ENCODE data around the gene PSORS1C2. TPM values are rescaled to one million over a fixed set of nuclear protein-coding genes. Genes with fewer than 3 reads are reported as not detected.

The PSORS1C2 gene
- total RNA-seq, 2 experiments from 2014 or later = not detected

DNA sequence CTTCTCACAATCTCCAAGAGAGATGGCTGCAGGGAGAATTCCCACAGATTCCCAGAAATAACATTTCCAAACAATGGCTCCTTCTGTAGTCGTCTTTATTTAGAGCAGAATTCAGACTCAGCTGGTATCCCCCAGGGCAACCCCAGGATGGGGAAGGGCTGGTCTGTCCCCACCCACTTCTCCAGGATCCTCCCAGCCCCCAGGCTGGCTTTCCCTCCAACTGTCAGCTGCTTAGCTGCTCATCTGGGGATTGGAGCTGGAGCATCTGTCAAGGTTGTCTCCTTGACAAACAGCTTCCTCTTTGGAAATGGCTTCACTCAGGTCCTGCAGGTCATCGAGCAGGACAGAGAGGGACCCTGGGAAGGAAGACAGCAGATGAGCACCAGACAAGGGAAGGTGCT lies 3.5 kb upstream of the PSORS1C2 start:
- H3K27me3 Mint-ChIP-seq = no peaks in the 10 kb centered on the region
- no peaks in the 10 kb centered on the region for H3K9me3 ChIP-seq (ENCODE audit: control insufficient read depth in 1 of 2, insufficient read depth in 1 of 2, low read length in 2 of 2)
- DNase-seq = no peak
- H3K4me3 ChIP-seq (ENCODE audit: low read length) = no peak overlapping the region
- H3K27ac Mint-ChIP-seq = no peak overlapping the region
- peaks cover 5% of the 10 kb centered on the region for H3K4me1 Mint-ChIP-seq (ENCODE audit: low read depth)
- peaks cover 17% of the 10 kb centered on the region for H3K36me3 Mint-ChIP-seq (ENCODE audit: low read depth)
- H3K36me3 ChIP-seq (ENCODE audit: insufficient read depth, low read length) = peaks cover 12% of the 10 kb centered on the region
- no peak overlapping the region for H3K4me3 Mint-ChIP-seq
- intact Hi-C loops (cut with DNase I, micrococcal nuclease) = loop anchor here in 1 of 2 experiments (5.0 kb wide), 1 partner anchor 35 kb away; no protein-coding TSS in a partner anchor
- no peak for ATAC-seq (ENCODE audit: poor library complexity)
- ChIA-PET CTCF (no interaction called here), POLR2A (interaction anchor here (1.2 kb wide), 1 partner anchor 16 kb away, joined by 3 read pairs; the partner anchor contains the start of gene TCF19)
- H3K9me3 Mint-ChIP-seq = no peaks in the 10 kb centered on the region
- peaks cover 8% of the 10 kb centered on the region for H3K4me1 ChIP-seq (ENCODE audit: insufficient read depth, low read length)
- no peak overlapping the region for H3K27ac ChIP-seq (ENCODE audit: low read depth in 1 of 2, low read length in 2 of 2)
- no peaks in the 10 kb centered on the region for H3K27me3 ChIP-seq (ENCODE audit: control insufficient read depth in 1 of 2, insufficient read depth in 2 of 2, low read length in 2 of 2)
- TF ChIP-seq, protein P1, sequence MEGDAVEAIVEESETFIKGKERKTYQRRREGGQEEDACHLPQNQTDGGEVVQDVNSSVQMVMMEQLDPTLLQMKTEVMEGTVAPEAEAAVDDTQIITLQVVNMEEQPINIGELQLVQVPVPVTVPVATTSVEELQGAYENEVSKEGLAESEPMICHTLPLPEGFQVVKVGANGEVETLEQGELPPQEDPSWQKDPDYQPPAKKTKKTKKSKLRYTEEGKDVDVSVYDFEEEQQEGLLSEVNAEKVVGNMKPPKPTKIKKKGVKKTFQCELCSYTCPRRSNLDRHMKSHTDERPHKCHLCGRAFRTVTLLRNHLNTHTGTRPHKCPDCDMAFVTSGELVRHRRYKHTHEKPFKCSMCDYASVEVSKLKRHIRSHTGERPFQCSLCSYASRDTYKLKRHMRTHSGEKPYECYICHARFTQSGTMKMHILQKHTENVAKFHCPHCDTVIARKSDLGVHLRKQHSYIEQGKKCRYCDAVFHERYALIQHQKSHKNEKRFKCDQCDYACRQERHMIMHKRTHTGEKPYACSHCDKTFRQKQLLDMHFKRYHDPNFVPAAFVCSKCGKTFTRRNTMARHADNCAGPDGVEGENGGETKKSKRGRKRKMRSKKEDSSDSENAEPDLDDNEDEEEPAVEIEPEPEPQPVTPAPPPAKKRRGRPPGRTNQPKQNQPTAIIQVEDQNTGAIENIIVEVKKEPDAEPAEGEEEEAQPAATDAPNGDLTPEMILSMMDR (IDR thresholded peaks at IDR 0.05) = no peak

DNA sequence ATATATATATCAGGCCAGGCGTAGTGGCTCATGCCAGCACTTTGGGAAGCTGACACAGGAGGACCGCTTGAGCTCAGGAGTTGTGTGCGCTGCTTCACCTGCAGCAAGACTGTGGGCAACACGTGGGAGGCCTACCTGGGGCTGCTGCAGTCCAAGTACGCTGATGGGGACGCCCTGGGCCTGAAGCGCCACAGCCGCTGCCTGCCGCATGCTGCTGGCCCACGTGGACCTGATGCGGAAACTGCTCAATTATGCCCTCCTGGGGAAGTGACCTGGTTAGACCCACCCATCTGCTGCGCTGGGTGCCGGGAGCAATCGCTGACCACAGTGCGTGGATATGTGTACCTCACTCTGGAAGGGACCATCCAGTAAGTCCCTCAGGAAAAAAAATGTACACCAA lies 1.8 kb upstream of the PSORS1C2 start:
- DNase-seq (no peak), ATAC-seq (ENCODE audit: poor library complexity) (no peak)
- CTCF ChIA-PET = interaction anchor here (0.7 to 2.6 kb wide), 3 partner anchors 18 to 1835 kb away, joined by 3 to 12 read pairs (median 4); partner anchors contain the start of gene TCF19
- Mint-ChIP-seq H3K27ac (no peak overlapping the region), H3K4me3 (no peak overlapping the region), H3K4me1 (ENCODE audit: low read depth) (peaks cover 6% of the 10 kb centered on the region), H3K27me3 (no peaks in the 10 kb centered on the region), H3K9me3 (no peaks in the 10 kb centered on the region), H3K36me3 (ENCODE audit: low read depth) (peaks cover 17% of the 10 kb centered on the region)
- Histone ChIP-seq H3K9me3 (ENCODE audit: control insufficient read depth in 1 of 2, insufficient read depth in 1 of 2, low read length in 2 of 2) (no peaks in the 10 kb centered on the region), H3K36me3 (ENCODE audit: insufficient read depth, low read length) (peaks cover 9% of the 10 kb centered on the region), H3K27ac (ENCODE audit: low read depth in 1 of 2, low read length in 2 of 2) (no peak overlapping the region), H3K4me1 (ENCODE audit: insufficient read depth, low read length) (peaks cover 9% of the 10 kb centered on the region), H3K4me3 (ENCODE audit: low read length) (no peak overlapping the region), H3K27me3 (ENCODE audit: control insufficient read depth in 1 of 2, insufficient read depth in 2 of 2, low read length in 2 of 2) (no peaks in the 10 kb centered on the region)
- POLR2A ChIA-PET = no interaction called here
- TF ChIP-seq, protein P1 (IDR thresholded peaks at IDR 0.05) = no peak
- intact Hi-C loops (cut with DNase I, micrococcal nuclease) = loop anchor here in 1 of 2 experiments (5.0 kb wide), 1 partner anchor 37 kb away; no protein-coding TSS in a partner anchor

DNA sequence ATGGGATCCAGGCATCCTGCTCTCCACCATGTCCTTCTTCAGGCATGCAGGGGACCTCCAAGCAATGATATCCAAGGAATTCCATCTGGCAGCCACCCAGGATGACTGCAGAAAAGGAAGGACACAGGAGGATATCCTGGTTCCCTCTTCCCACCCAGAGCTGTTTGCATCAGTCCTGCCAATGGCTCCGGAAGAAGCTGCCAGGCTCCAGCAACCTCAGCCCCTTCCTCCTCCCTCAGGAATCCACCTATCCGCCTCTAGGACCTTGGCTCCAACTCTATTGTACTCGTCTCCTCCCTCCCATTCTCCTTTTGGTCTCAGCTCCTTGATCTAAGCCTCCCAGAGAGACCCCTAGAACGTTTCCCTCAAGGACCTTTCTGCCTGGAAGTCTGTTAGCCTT lies 733 bp upstream of the PSORS1C2 start:
- ATAC-seq (ENCODE audit: poor library complexity) = no peak
- H3K36me3 ChIP-seq (ENCODE audit: insufficient read depth, low read length) = peaks cover 7% of the 10 kb centered on the region
- ChIA-PET CTCF (interaction anchor here (2.6 to 3.4 kb wide), 2 partner anchors 53 to 227 kb away, joined by 12 to 19 read pairs; no protein-coding TSS in a partner anchor), POLR2A (interaction anchor here (1.6 kb wide), 2 partner anchors 53 to 215 kb away, joined by 4 to 6 read pairs; no protein-coding TSS in a partner anchor)
- intact Hi-C loops (cut with DNase I, micrococcal nuclease) = no loop called here
- peaks cover 13% of the 10 kb centered on the region for H3K36me3 Mint-ChIP-seq (ENCODE audit: low read depth)
- TF ChIP-seq, protein P1 (IDR thresholded peaks at IDR 0.05) = no peak
- no peak overlapping the region for H3K4me3 ChIP-seq (ENCODE audit: low read length)
- H3K4me3 Mint-ChIP-seq = no peak overlapping the region
- H3K4me1 ChIP-seq (ENCODE audit: insufficient read depth, low read length) = peaks cover 9% of the 10 kb centered on the region
- no peaks in the 10 kb centered on the region for H3K9me3 ChIP-seq (ENCODE audit: control insufficient read depth in 1 of 2, insufficient read depth in 1 of 2, low read length in 2 of 2)
- H3K4me1 Mint-ChIP-seq (ENCODE audit: low read depth) = peaks cover 6% of the 10 kb centered on the region
- H3K27ac Mint-ChIP-seq = no peak overlapping the region
- no peaks in the 10 kb centered on the region for H3K27me3 Mint-ChIP-seq
- DNase-seq = no peak
- H3K27me3 ChIP-seq (ENCODE audit: control insufficient read depth in 1 of 2, insufficient read depth in 2 of 2, low read length in 2 of 2) = no peaks in the 10 kb centered on the region
- H3K27ac ChIP-seq (ENCODE audit: low read depth in 1 of 2, low read length in 2 of 2) = no peak overlapping the region
- H3K9me3 Mint-ChIP-seq = no peaks in the 10 kb centered on the region

Data from CD4-positive, alpha-beta T cell (primary cell).